ENCODE measurements around the gene BPIFA3.

Gene BPIFA3

GRCh38 chr20:33275871-33276270, 58.7 kb downstream of the BPIFA3 start:
- H3K4me3 ChIP-seq (ENCODE audit: low read depth in 1 of 2, low read length in 2 of 2), result no peak overlapping the region
- no peak overlapping the region for H3K27ac ChIP-seq (ENCODE audit: low read length)
- no peaks in the 10 kb centered on the region for H3K4me1 ChIP-seq (ENCODE audit: insufficient read depth, low read length)
- ATAC-seq (ENCODE audit: insufficient read depth, low read depth), result no peak
- H2AFZ ChIP-seq (ENCODE audit: low read depth, low read length), result no peak overlapping the region
- no peaks in the 10 kb centered on the region for H3K9me3 ChIP-seq (ENCODE audit: insufficient read depth, low read length, severe bottlenecking)
- H3K9ac ChIP-seq (ENCODE audit: low read depth, low read length), result no peak overlapping the region
- no peaks in the 10 kb centered on the region for H3K36me3 ChIP-seq (ENCODE audit: insufficient read depth, low read length)
- no peaks in the 10 kb centered on the region for H3K79me2 ChIP-seq (ENCODE audit: insufficient read depth, low read length)
- no peak for DNase-seq
- H3K27me3 ChIP-seq (ENCODE audit: insufficient read depth, low read length, poor library complexity), result peaks cover 18% of the 10 kb centered on the region
- no peak overlapping the region for H3K4me2 ChIP-seq (ENCODE audit: insufficient read depth, low read length)
- no peaks in the 10 kb centered on the region for H4K20me1 ChIP-seq (ENCODE audit: insufficient read depth, low read length)
- TF ChIP-seq EZH2 (IDR thresholded peaks at IDR 0.05; ENCODE audit: borderline replicate concordance, low read depth, low read length, severe bottlenecking), result no peak
- TF ChIP-seq CTCF (IDR thresholded peaks at IDR 0.05; ENCODE audit: borderline replicate concordance, extremely low read depth, low read length, poor library complexity, severe bottlenecking), result no peak

GRCh38 chr20:33276303-33277113, 59.4 kb downstream of the BPIFA3 start:
- no peaks in the 10 kb centered on the region for H3K79me2 ChIP-seq (ENCODE audit: insufficient read depth, low read length)
- TF ChIP-seq EZH2 (IDR thresholded peaks at IDR 0.05; ENCODE audit: borderline replicate concordance, low read depth, low read length, severe bottlenecking) (no peak), CTCF (IDR thresholded peaks at IDR 0.05; ENCODE audit: borderline replicate concordance, extremely low read depth, low read length, poor library complexity, severe bottlenecking) (no peak)
- no peaks in the 10 kb centered on the region for H3K9me3 ChIP-seq (ENCODE audit: insufficient read depth, low read length, severe bottlenecking)
- peaks cover 18% of the 10 kb centered on the region for H3K27me3 ChIP-seq (ENCODE audit: insufficient read depth, low read length, poor library complexity)
- H3K27ac ChIP-seq (ENCODE audit: low read length), result no peak overlapping the region
- no peaks in the 10 kb centered on the region for H3K36me3 ChIP-seq (ENCODE audit: insufficient read depth, low read length)
- DNase-seq (no peak), ATAC-seq (ENCODE audit: insufficient read depth, low read depth) (no peak)
- H4K20me1 ChIP-seq (ENCODE audit: insufficient read depth, low read length), result no peaks in the 10 kb centered on the region
- no peak overlapping the region for H2AFZ ChIP-seq (ENCODE audit: low read depth, low read length)
- H3K4me1 ChIP-seq (ENCODE audit: insufficient read depth, low read length), result no peaks in the 10 kb centered on the region
- no peak overlapping the region for H3K9ac ChIP-seq (ENCODE audit: low read depth, low read length)
- H3K4me3 ChIP-seq (ENCODE audit: low read depth in 1 of 2, low read length in 2 of 2), result no peak overlapping the region
- no peak overlapping the region for H3K4me2 ChIP-seq (ENCODE audit: insufficient read depth, low read length)
